ENCODE measurements around the gene METTL1. TPM values are rescaled to one million over a fixed set of nuclear protein-coding genes. Genes with fewer than 3 reads are reported as not detected.
A peak's percentile ranks its signal among the peaks of the same experiment; 100 is the strongest.

Gene METTL1
- total RNA-seq, 4 donors from 2014 or later = 4.8 to 11.0 (median 7.8) TPM

DNA sequence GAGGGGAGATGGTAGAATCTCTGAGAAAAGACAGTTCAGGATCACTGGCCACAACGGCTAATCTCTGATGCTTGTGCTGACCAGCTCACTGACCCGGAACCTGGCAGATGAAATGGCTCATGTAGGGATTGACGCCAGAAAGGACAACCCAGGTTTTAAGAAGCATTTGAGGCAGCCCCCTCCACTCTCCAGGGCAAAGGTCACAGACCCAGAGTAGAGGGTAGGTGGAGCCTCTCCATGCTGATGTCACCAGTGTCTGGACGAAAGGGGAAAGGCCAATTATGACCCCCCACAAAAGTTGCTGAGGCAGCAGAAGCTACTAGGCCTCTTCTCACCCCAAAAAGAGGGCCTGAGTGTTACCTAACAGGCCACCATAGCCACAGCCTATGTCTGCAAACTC is 1.2 kb downstream of the METTL1 start:
- no peak for TF ChIP-seq EP300 (IDR thresholded peaks at IDR 0.05)
- TF ChIP-seq, protein P1, sequence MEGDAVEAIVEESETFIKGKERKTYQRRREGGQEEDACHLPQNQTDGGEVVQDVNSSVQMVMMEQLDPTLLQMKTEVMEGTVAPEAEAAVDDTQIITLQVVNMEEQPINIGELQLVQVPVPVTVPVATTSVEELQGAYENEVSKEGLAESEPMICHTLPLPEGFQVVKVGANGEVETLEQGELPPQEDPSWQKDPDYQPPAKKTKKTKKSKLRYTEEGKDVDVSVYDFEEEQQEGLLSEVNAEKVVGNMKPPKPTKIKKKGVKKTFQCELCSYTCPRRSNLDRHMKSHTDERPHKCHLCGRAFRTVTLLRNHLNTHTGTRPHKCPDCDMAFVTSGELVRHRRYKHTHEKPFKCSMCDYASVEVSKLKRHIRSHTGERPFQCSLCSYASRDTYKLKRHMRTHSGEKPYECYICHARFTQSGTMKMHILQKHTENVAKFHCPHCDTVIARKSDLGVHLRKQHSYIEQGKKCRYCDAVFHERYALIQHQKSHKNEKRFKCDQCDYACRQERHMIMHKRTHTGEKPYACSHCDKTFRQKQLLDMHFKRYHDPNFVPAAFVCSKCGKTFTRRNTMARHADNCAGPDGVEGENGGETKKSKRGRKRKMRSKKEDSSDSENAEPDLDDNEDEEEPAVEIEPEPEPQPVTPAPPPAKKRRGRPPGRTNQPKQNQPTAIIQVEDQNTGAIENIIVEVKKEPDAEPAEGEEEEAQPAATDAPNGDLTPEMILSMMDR (IDR thresholded peaks at IDR 0.05) = no peak
- Histone ChIP-seq H3K9me3 (no peaks in the 10 kb centered on the region), H3K36me3 (peaks cover 0 to 38% of the 10 kb centered on the region in 2 donors), H3K4me3 (no peak overlapping the region), H3K27ac (peak overlapping the region in 2 of 4 donors; percentile 95 to 97), H3K27me3 (peaks cover 14% of the 10 kb centered on the region), H3K4me1 (peaks cover 0 to 43% (median 22%) of the 10 kb centered on the region in 3 donors)
- WGBS, 2 donors (ENCODE audit: low coverage in 1 of 2) = 88 to 90% methylated on average over 3 of the region's 4 CpGs
- no peak for ATAC-seq

GRCh38 chr12:57769594-57769993 is 2.3 kb downstream of the METTL1 start:
- no peak overlapping the region for H3K4me3 ChIP-seq
- peaks cover 26% of the 10 kb centered on the region for H3K27me3 ChIP-seq
- ATAC-seq = no peak
- WGBS, 2 donors (ENCODE audit: low coverage in 1 of 2) = 89% methylated on average over 8 to 9 of the region's 11 CpGs
- no peak overlapping the region for H3K27ac ChIP-seq
- peaks cover 0 to 55% (median 33%) of the 10 kb centered on the region in 3 donors for H3K4me1 ChIP-seq
- H3K9me3 ChIP-seq = no peaks in the 10 kb centered on the region
- H3K36me3 ChIP-seq = peaks cover 0 to 28% of the 10 kb centered on the region in 2 donors
- TF ChIP-seq POLR2A (IDR thresholded peaks at IDR 0.05) (no peak), POLR2AphosphoS5 (IDR thresholded peaks at IDR 0.05) (no peak), EP300 (IDR thresholded peaks at IDR 0.05) (no peak)
- TF ChIP-seq, protein P1 (IDR thresholded peaks at IDR 0.05) = no peak

DNA sequence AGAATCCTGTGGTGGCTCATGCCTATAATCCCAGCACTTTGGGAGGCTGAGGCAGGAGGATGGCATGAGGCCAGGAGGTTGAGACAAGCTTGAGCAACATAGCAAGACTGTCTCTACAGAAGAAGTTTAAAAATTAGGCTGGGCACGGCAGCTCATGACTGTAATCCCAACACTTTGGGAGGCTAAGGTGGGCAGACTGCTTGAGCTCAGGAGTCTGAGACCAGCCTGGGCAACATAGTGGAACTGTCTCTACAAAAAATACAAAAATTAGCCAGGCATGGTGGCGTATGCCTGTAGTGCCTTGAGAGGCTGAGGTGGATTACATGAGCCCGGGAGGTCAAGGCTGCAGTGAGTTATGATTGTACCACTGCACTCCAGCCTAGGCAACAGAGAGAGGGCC is 4.0 kb downstream of the METTL1 start:
- Histone ChIP-seq H3K27ac (no peak overlapping the region), H3K4me1 (peaks cover 0 to 45% (median 31%) of the 10 kb centered on the region in 3 donors), H3K9me3 (no peaks in the 10 kb centered on the region), H3K27me3 (peaks cover 43% of the 10 kb centered on the region), H3K4me3 (no peak overlapping the region), H3K36me3 (peaks cover 0 to 24% of the 10 kb centered on the region in 2 donors)
- no peak for TF ChIP-seq POLR2A (IDR thresholded peaks at IDR 0.05)
- TF ChIP-seq POLR2AphosphoS5 (IDR thresholded peaks at IDR 0.05) = no peak
- TF ChIP-seq, protein P1 (IDR thresholded peaks at IDR 0.05) = no peak
- TF ChIP-seq EP300 (IDR thresholded peaks at IDR 0.05) = no peak
- ATAC-seq = no peak
- WGBS, 2 donors (ENCODE audit: low coverage in 1 of 2) = 80% methylated on average over 2 of the region's 3 CpGs; no CpG with 5 or more reads in 1 of the 2 donors

DNA sequence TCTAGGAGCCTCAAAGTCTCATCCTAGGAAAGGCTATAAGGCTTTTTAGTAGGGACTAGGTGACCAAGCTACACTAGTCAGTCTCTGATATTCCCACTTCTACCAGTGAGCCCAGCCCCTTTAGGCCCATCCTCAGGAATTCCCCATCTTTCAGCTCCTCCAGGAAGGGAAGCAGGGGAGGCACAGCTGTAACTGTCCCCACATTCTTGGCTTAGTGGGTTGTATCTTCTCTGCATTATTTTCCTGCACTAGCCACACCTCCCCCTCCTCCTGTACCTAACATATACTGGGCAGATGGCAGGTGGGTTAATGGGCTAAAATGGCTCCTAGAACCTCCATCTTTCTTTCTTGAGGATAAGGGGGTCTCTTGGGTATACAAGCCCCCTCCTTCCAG is 4.6 kb downstream of the METTL1 start:
- no peaks in the 10 kb centered on the region for H3K9me3 ChIP-seq
- H3K36me3 ChIP-seq = peaks cover 0 to 24% of the 10 kb centered on the region in 2 donors
- no peak overlapping the region for H3K4me3 ChIP-seq
- no peak for ATAC-seq
- peaks cover 0 to 42% (median 31%) of the 10 kb centered on the region in 3 donors for H3K4me1 ChIP-seq
- no peak overlapping the region for H3K27ac ChIP-seq
- no peak for TF ChIP-seq POLR2AphosphoS5 (IDR thresholded peaks at IDR 0.05)
- TF ChIP-seq EP300 (IDR thresholded peaks at IDR 0.05) = no peak
- TF ChIP-seq, protein P1 (IDR thresholded peaks at IDR 0.05) = no peak
- no peak for TF ChIP-seq POLR2A (IDR thresholded peaks at IDR 0.05)
- H3K27me3 ChIP-seq = peaks cover 49% of the 10 kb centered on the region

- peak within 1 kb of the TSS in 1 of 2 donors; percentile 42 for H3K4me3 ChIP-seq
- no peak for TF ChIP-seq EP300 (IDR thresholded peaks at IDR 0.05)
- no peak for TF ChIP-seq POLR2A (IDR thresholded peaks at IDR 0.05)
- TF ChIP-seq, protein P1 (IDR thresholded peaks at IDR 0.05) = no peak
- TF ChIP-seq POLR2AphosphoS5 (IDR thresholded peaks at IDR 0.05) = no peak
- no peak for ATAC-seq
Measured at GRCh38 chr12:57766464-57767304, 5.2 kb downstream of the METTL1 start, which contains the start of gene CYP27B1. Gene CYP27B1, minus strand, starts transcription at chr12:57767078. Its CDS starts 37 bp downstream, at chr12:57767041.

More at GRCh38 chr12:57766464-57767304, 5.2 kb downstream of the METTL1 start, which contains the start of gene CYP27B1:
- Histone ChIP-seq H3K27me3 (peaks cover 55% of the 10 kb centered on the region), H3K4me1 (peaks cover 0 to 41% (median 31%) of the 10 kb centered on the region in 3 donors), H3K27ac (no peak within 1 kb of the TSS), H3K9me3 (no peaks in the 10 kb centered on the region), H3K36me3 (peaks cover 0 to 24% of the 10 kb centered on the region in 2 donors)
- WGBS, 2 donors (ENCODE audit: low coverage in 1 of 2) = 0% methylated on average over 19 of the region's 38 CpGs; no CpG with 5 or more reads in 1 of the 2 donors
